ENCODE results near the gene PNMA8B. TPM values are rescaled to one million over a fixed set of nuclear protein-coding genes. Genes with fewer than 3 reads are reported as not detected.

The PNMA8B gene
- total RNA-seq, 3 donors from 2014 or later, result 1.6 to 4.2 (median 2.2) TPM

GRCh38 chr19:46511237-46511636, 15.6 kb upstream of the PNMA8B start:
- H3K4me3 ChIP-seq, result no peak overlapping the region
- intact Hi-C loops (cut with DNase I; ENCODE audit: low total_unique reads), result no loop called here
- H3K36me3 ChIP-seq, result no peaks in the 10 kb centered on the region
- TF ChIP-seq POLR2A (IDR thresholded peaks at IDR 0.05) (no peak), POLR2AphosphoS5 (IDR thresholded peaks at IDR 0.05) (no peak)
- TF ChIP-seq, protein P1, sequence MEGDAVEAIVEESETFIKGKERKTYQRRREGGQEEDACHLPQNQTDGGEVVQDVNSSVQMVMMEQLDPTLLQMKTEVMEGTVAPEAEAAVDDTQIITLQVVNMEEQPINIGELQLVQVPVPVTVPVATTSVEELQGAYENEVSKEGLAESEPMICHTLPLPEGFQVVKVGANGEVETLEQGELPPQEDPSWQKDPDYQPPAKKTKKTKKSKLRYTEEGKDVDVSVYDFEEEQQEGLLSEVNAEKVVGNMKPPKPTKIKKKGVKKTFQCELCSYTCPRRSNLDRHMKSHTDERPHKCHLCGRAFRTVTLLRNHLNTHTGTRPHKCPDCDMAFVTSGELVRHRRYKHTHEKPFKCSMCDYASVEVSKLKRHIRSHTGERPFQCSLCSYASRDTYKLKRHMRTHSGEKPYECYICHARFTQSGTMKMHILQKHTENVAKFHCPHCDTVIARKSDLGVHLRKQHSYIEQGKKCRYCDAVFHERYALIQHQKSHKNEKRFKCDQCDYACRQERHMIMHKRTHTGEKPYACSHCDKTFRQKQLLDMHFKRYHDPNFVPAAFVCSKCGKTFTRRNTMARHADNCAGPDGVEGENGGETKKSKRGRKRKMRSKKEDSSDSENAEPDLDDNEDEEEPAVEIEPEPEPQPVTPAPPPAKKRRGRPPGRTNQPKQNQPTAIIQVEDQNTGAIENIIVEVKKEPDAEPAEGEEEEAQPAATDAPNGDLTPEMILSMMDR (IDR thresholded peaks at IDR 0.05), result no peak
- no peaks in the 10 kb centered on the region for H3K27me3 ChIP-seq
- no peaks in the 10 kb centered on the region for H3K4me1 ChIP-seq
- H3K9me3 ChIP-seq, result peaks cover 10 to 11% of the 10 kb centered on the region in 2 donors
- H3K27ac ChIP-seq, result no peak overlapping the region
- no peak for DNase-seq (ENCODE audit: low spot score in 2 of 2)

DNA sequence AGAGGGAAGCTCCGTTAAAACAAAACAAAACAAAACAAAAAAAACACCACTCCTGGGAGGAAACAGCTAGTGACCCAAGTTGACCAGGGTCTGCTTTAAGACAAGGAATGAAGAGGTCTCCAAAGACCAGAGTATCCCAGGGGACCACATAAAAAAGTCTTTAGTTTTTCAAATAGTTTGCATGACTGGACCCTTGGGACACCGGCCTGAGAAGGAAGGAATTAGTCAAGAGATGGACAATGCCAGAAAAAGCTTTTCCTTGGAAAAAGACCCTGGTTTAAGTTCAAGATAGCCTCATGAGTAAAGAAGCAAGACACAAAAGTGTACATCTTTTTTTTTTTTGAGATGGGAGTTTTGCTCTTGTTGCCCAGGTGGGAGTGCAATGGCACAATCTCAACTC, 12.5 kb upstream of the PNMA8B start:
- intact Hi-C loops (cut with DNase I; ENCODE audit: low total_unique reads), result no loop called here
- H3K4me3 ChIP-seq, result no peak overlapping the region

GRCh38 chr19:46503848-46504453, 8.3 kb upstream of the PNMA8B start:
- TF ChIP-seq, protein P1 (IDR thresholded peaks at IDR 0.05), result no peak
- TF ChIP-seq POLR2A (IDR thresholded peaks at IDR 0.05) (no peak), POLR2AphosphoS5 (IDR thresholded peaks at IDR 0.05) (no peak)
- H3K9me3 ChIP-seq, result no peaks in the 10 kb centered on the region
- intact Hi-C loops (cut with DNase I; ENCODE audit: low total_unique reads), result no loop called here

More for the DNA sequence above, 12.5 kb upstream of the PNMA8B start:
- DNase-seq (ENCODE audit: low spot score in 2 of 2), result no peak
- Histone ChIP-seq H3K27me3 (no peaks in the 10 kb centered on the region), H3K27ac (no peak overlapping the region), H3K4me1 (no peaks in the 10 kb centered on the region), H3K36me3 (no peaks in the 10 kb centered on the region), H3K9me3 (peaks cover 10 to 11% of the 10 kb centered on the region in 2 donors)
- no peak for TF ChIP-seq POLR2AphosphoS5 (IDR thresholded peaks at IDR 0.05)
- TF ChIP-seq POLR2A (IDR thresholded peaks at IDR 0.05), result no peak

DNA sequence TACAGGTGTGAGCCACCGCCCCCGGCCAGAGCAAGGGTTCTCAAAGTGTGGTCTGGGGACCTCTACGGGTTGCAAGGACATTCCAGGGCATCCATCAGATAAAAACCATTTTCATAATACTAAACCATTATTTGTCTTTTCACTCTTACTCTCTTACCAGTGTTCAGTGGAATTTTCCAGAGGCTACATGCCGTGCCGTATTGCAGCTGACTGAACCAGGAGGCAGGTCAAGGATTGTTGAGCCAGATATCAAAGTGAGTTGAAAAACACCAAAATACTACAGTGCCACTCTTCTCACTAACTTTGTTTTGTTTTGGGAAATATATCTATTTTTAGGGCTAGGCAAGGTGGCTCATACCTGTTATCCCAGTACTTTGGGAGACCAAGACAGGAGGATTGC, 7.2 kb upstream of the PNMA8B start:
- Histone ChIP-seq H3K27me3 (no peaks in the 10 kb centered on the region), H3K4me1 (no peaks in the 10 kb centered on the region), H3K4me3 (no peak overlapping the region), H3K36me3 (no peaks in the 10 kb centered on the region), H3K27ac (no peak overlapping the region), H3K9me3 (no peaks in the 10 kb centered on the region)
- intact Hi-C loops (cut with DNase I; ENCODE audit: low total_unique reads), result no loop called here
- TF ChIP-seq POLR2A (IDR thresholded peaks at IDR 0.05) (no peak), POLR2AphosphoS5 (IDR thresholded peaks at IDR 0.05) (no peak)
- TF ChIP-seq, protein P1 (IDR thresholded peaks at IDR 0.05), result no peak
- DNase-seq (ENCODE audit: low spot score in 2 of 2), result no peak

More at GRCh38 chr19:46503848-46504453, 8.3 kb upstream of the PNMA8B start:
- H3K27ac ChIP-seq, result no peak overlapping the region
- no peak overlapping the region for H3K4me3 ChIP-seq
- DNase-seq (ENCODE audit: low spot score in 2 of 2), result no peak
- no peaks in the 10 kb centered on the region for H3K36me3 ChIP-seq
- H3K4me1 ChIP-seq, result no peaks in the 10 kb centered on the region
- no peaks in the 10 kb centered on the region for H3K27me3 ChIP-seq

DNA sequence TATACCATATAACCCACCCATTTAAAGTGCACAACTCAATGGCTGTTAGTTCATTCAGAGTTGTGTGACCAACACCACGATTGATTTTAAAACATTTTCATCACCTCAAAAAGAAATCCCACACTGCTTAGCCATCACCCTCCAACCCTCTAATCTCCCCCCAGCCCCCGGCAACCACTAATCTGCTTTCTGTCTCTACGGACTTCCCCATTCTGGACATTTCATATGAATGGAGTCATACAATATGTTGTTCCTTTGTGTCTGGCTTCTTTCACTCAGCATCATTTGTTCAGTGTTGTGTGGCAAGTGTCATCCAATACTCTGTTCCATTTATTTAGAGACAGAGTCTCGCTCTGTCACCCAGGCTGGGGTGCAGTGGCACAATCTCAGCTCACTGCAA, 4.0 kb upstream of the PNMA8B start:
- Histone ChIP-seq H3K4me1 (no peaks in the 10 kb centered on the region), H3K9me3 (no peaks in the 10 kb centered on the region), H3K27me3 (no peaks in the 10 kb centered on the region), H3K27ac (no peak overlapping the region), H3K4me3 (no peak overlapping the region), H3K36me3 (no peaks in the 10 kb centered on the region)
- intact Hi-C loops (cut with DNase I; ENCODE audit: low total_unique reads), result loop anchor here (2.0 kb wide), 1 partner anchor 73 kb away; no protein-coding TSS in a partner anchor
- TF ChIP-seq POLR2AphosphoS5 (IDR thresholded peaks at IDR 0.05) (no peak), POLR2A (IDR thresholded peaks at IDR 0.05) (no peak)
- TF ChIP-seq, protein P1 (IDR thresholded peaks at IDR 0.05), result no peak
- no peak for DNase-seq (ENCODE audit: low spot score in 2 of 2)

Measured in breast epithelium (tissue), 4 donors.